ENCODE results near the gene MRGPRD. TPM values are rescaled to one million over a fixed set of nuclear protein-coding genes. Genes with fewer than 3 reads are reported as not detected.

Gene MRGPRD
- total and polyA plus RNA-seq, 2 of the 8 experiments (the other 6 are each of a cell fraction or from before 2014, with no cell fraction given): not detected

DNA sequence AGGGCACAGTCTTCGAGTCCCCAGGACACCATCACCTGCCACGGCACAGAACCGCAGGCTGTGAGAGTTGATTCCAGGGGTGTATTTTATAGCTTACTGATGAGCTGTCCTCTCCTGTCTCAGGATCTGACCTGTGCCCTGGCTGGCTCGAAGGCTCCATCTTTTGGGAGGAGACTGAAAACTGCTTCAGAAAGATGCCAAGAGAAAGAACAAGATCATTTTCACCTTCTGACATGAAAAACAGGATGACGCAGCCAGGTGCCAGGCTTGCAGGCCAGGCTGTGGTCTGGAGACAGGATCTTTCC lies 2.2 kb downstream of the MRGPRD start:
- Histone ChIP-seq H3K9me3 (ENCODE audit: insufficient read depth in 2 of 2, low read depth in 1 of 2, low read length in 1 of 2) (peaks cover 4 to 5% of the 10 kb centered on the region in 2 experiments; a peak in 2 of 4 replicates), H3K4me3 (ENCODE audit: extremely low read depth in 1 of 4, insufficient read depth in 2 of 4, low read depth in 3 of 4, low read length in 4 of 4) (no peak overlapping the region), H3K4me2 (ENCODE audit: insufficient read depth in 1 of 2, low read depth in 2 of 2, low read length in 2 of 2) (no peak overlapping the region), H4K5ac (ENCODE audit: insufficient read length, low read depth, low read length) (no peak overlapping the region), H3K9ac (replicated peaks in 1 of 4; ENCODE audit: extremely low read depth in 1 of 4, low read depth in 3 of 4, low read length in 3 of 4) (no peak overlapping the region), H3K27ac (ENCODE audit: low read depth, low read length) (no peak overlapping the region), H3K36me3 (ENCODE audit: control insufficient read depth in 2 of 4, insufficient read depth in 4 of 4, low read length in 3 of 4) (no peaks in the 10 kb centered on the region), H3K4ac (replicated peaks; ENCODE audit: insufficient read length, low read depth, low read length) (no peak overlapping the region), H2BK5ac (ENCODE audit: low read depth, low read length) (no peak overlapping the region), H2BK15ac (ENCODE audit: low read length) (no peak overlapping the region), H2AFZ (ENCODE audit: low read length) (no peak overlapping the region), H2BK20ac (ENCODE audit: low read length) (no peak overlapping the region), H3K18ac (ENCODE audit: extremely low read depth, low read length) (no peak overlapping the region), H3K79me2 (ENCODE audit: control insufficient read depth in 1 of 2, insufficient read depth in 2 of 2, low read length in 2 of 2) (no peaks in the 10 kb centered on the region), H3K14ac (ENCODE audit: insufficient read length) (no peak overlapping the region), H2BK120ac (replicated peaks; ENCODE audit: low read depth, low read length) (no peak overlapping the region), H4K20me1 (replicated peaks in 1 of 2; ENCODE audit: control insufficient read depth in 1 of 2, insufficient read depth in 2 of 2, low read length in 2 of 2) (no peaks in the 10 kb centered on the region), H3K27me3 (replicated peaks in 1 of 4; ENCODE audit: control insufficient read depth in 3 of 4, extremely low read depth in 1 of 4, insufficient read depth in 3 of 4, low read length in 3 of 4) (no peaks in the 10 kb centered on the region; a peak in 2 of 7 replicates), H4K8ac (ENCODE audit: extremely low read depth, insufficient read depth, low read length) (no peak overlapping the region), H3K23me2 (ENCODE audit: low read depth, low read length) (no peaks in the 10 kb centered on the region), H3K56ac (replicated peaks; ENCODE audit: insufficient read length, low read depth, low read length) (no peak overlapping the region), H3K23ac (ENCODE audit: insufficient read length) (no peak overlapping the region), H2AK5ac (ENCODE audit: low read depth, low read length) (no peak overlapping the region), H4K91ac (replicated peaks; ENCODE audit: insufficient read length, low read length) (no peak overlapping the region), H3K4me1 (replicated peaks in 1 of 4; ENCODE audit: control insufficient read depth in 3 of 4, insufficient read depth in 4 of 4, low read length in 3 of 4) (peaks cover 0 to 3% (median 1%) of the 10 kb centered on the region in 4 experiments; a peak in 1 of 7 replicates), H2BK12ac (ENCODE audit: low read depth, low read length) (no peak overlapping the region), H3K79me1 (ENCODE audit: low read depth, low read length) (no peaks in the 10 kb centered on the region)
- DNase-seq (ENCODE audit: low read depth in 1 of 2, low spot score in 2 of 2) (no peak), FAIRE-seq (no peak)
- WGBS, 2 experiments (ENCODE audit: extremely low coverage in 1 of 2, insufficient coverage in 1 of 2, insufficient read length in 1 of 2, insufficient replicate concordance in 2 of 2, low coverage in 1 of 2, low lambda C conversion rate in 2 of 2, missing lambda C conversion rate in 1 of 2): 89% methylated on average over 5 of the region's 5 CpGs; no CpG with 5 or more reads in 1 of the 2 experiments
- TF ChIP-seq TAF7 (optimal IDR thresholded peaks at IDR 0.05; ENCODE audit: borderline replicate concordance, low read depth, low read length): no peak
- TF ChIP-seq ATF3 (IDR thresholded peaks at IDR 0.05; ENCODE audit: insufficient read depth, low read depth, low read length): no peak
- TF ChIP-seq TAF1 (IDR thresholded peaks at IDR 0.05; ENCODE audit: low read depth, low read length): no peak
- ChIA-PET POLR2A (ENCODE audit: partially characterized antibody) (no interaction called here), CTCF (ENCODE audit: partially characterized antibody) (interaction anchor here (0.5 kb wide), 1 partner anchor 712 kb away, joined by 3 read pairs; no protein-coding TSS in a partner anchor)

Measured in H1 (cell line).